ENCODE measurements around the gene GLI3.

GLI3 gene

GRCh38 chr7:42236976-42237810 is at the start of gene GLI3:
TSS of gene GLI3 (minus strand) at chr7:42237209. CDS start at chr7:42223253, 13,956 bp downstream.
- Mint-ChIP-seq H3K27me3 (peaks cover 55% of the 10 kb centered on the region), H3K9me3 (no peaks in the 10 kb centered on the region), H3K4me1 (peaks cover 9% of the 10 kb centered on the region), H3K4me3 (peak within 1 kb of the TSS; percentile 79), H3K36me3 (ENCODE audit: insufficient read depth) (peaks cover 5% of the 10 kb centered on the region), H3K27ac (ENCODE audit: low read depth) (peak within 1 kb of the TSS; percentile 44)
- DNase-seq (ENCODE audit: low spot score in 2 of 2) (no peak), ATAC-seq (replicated peaks; ENCODE audit: extremely low read depth, poor library complexity, severe bottlenecking) (peak; percentile 14)

- H3K27ac Mint-ChIP-seq (ENCODE audit: low read depth): no peak overlapping the region
- H3K4me1 Mint-ChIP-seq: no peaks in the 10 kb centered on the region
- ATAC-seq (replicated peaks; ENCODE audit: extremely low read depth, poor library complexity, severe bottlenecking): no peak
- no peak overlapping the region for H3K4me3 Mint-ChIP-seq
- H3K27me3 Mint-ChIP-seq: no peaks in the 10 kb centered on the region
- H3K9me3 Mint-ChIP-seq: no peaks in the 10 kb centered on the region
- no peaks in the 10 kb centered on the region for H3K36me3 Mint-ChIP-seq (ENCODE audit: insufficient read depth)
- no peak for DNase-seq (ENCODE audit: low spot score in 2 of 2)
These were observed 48.4 kb upstream of the GLI3 start for GRCh38 chr7:42285383-42285824.

- Mint-ChIP-seq H3K36me3 (ENCODE audit: insufficient read depth) (no peaks in the 10 kb centered on the region), H3K4me1 (no peaks in the 10 kb centered on the region), H3K4me3 (no peak overlapping the region), H3K27me3 (no peaks in the 10 kb centered on the region), H3K27ac (ENCODE audit: low read depth) (no peak overlapping the region), H3K9me3 (peaks cover 5% of the 10 kb centered on the region)
- ATAC-seq (replicated peaks; ENCODE audit: extremely low read depth, poor library complexity, severe bottlenecking) (no peak), DNase-seq (ENCODE audit: low spot score in 2 of 2) (no peak)
These were observed 46.5 kb upstream of the GLI3 start for GRCh38 chr7:42283553-42283952.

- H3K36me3 Mint-ChIP-seq (ENCODE audit: insufficient read depth): no peaks in the 10 kb centered on the region
- no peak for ATAC-seq (replicated peaks; ENCODE audit: extremely low read depth, poor library complexity, severe bottlenecking)
These were observed 41.3 kb upstream of the GLI3 start for GRCh38 chr7:42278344-42278743.

GRCh38 chr7:42274053-42274452 is 37.0 kb upstream of the GLI3 start:
- Mint-ChIP-seq H3K27ac (ENCODE audit: low read depth) (no peak overlapping the region), H3K36me3 (ENCODE audit: insufficient read depth) (no peaks in the 10 kb centered on the region), H3K9me3 (peaks cover 10% of the 10 kb centered on the region), H3K4me3 (no peak overlapping the region), H3K27me3 (peaks cover under 1% of the 10 kb centered on the region), H3K4me1 (no peaks in the 10 kb centered on the region)
- DNase-seq (ENCODE audit: low spot score in 2 of 2) (no peak), ATAC-seq (replicated peaks; ENCODE audit: extremely low read depth, poor library complexity, severe bottlenecking) (no peak)

More at GRCh38 chr7:42278344-42278743, 41.3 kb upstream of the GLI3 start:
- no peak for DNase-seq (ENCODE audit: low spot score in 2 of 2)
- Mint-ChIP-seq H3K27me3 (no peaks in the 10 kb centered on the region), H3K9me3 (peaks cover 10% of the 10 kb centered on the region), H3K4me1 (no peaks in the 10 kb centered on the region), H3K27ac (ENCODE audit: low read depth) (no peak overlapping the region), H3K4me3 (no peak overlapping the region)

GRCh38 chr7:42272793-42273665 is 36.0 kb upstream of the GLI3 start:
- no peak for DNase-seq (ENCODE audit: low spot score in 2 of 2)
- Mint-ChIP-seq H3K36me3 (ENCODE audit: insufficient read depth) (no peaks in the 10 kb centered on the region), H3K4me1 (no peaks in the 10 kb centered on the region), H3K9me3 (peaks cover 9% of the 10 kb centered on the region), H3K27me3 (peaks cover 7% of the 10 kb centered on the region), H3K27ac (ENCODE audit: low read depth) (no peak overlapping the region), H3K4me3 (no peak overlapping the region)
- no peak for ATAC-seq (replicated peaks; ENCODE audit: extremely low read depth, poor library complexity, severe bottlenecking)

- Mint-ChIP-seq H3K27me3 (peaks cover 7% of the 10 kb centered on the region), H3K9me3 (peaks cover 13% of the 10 kb centered on the region), H3K4me3 (no peak overlapping the region), H3K36me3 (ENCODE audit: insufficient read depth) (no peaks in the 10 kb centered on the region), H3K4me1 (no peaks in the 10 kb centered on the region), H3K27ac (ENCODE audit: low read depth) (no peak overlapping the region)
- DNase-seq (ENCODE audit: low spot score in 2 of 2): no peak
- ATAC-seq (replicated peaks; ENCODE audit: extremely low read depth, poor library complexity, severe bottlenecking): no peak
These were observed 32.2 kb upstream of the GLI3 start for GRCh38 chr7:42269161-42269560.

- H3K27me3 Mint-ChIP-seq: peaks cover 7% of the 10 kb centered on the region
- peaks cover 17% of the 10 kb centered on the region for H3K9me3 Mint-ChIP-seq
- no peaks in the 10 kb centered on the region for H3K4me1 Mint-ChIP-seq
- ATAC-seq (replicated peaks; ENCODE audit: extremely low read depth, poor library complexity, severe bottlenecking) (no peak), DNase-seq (ENCODE audit: low spot score in 2 of 2) (no peak)
- H3K4me3 Mint-ChIP-seq: no peak overlapping the region
- H3K27ac Mint-ChIP-seq (ENCODE audit: low read depth): no peak overlapping the region
- H3K36me3 Mint-ChIP-seq (ENCODE audit: insufficient read depth): no peaks in the 10 kb centered on the region
These were observed 27.7 kb upstream of the GLI3 start for GRCh38 chr7:42264702-42265101.

GRCh38 chr7:42263971-42264370 is 27.0 kb upstream of the GLI3 start:
- peaks cover 6% of the 10 kb centered on the region for H3K27me3 Mint-ChIP-seq
- peaks cover 17% of the 10 kb centered on the region for H3K9me3 Mint-ChIP-seq
- H3K4me3 Mint-ChIP-seq: no peak overlapping the region
- DNase-seq (ENCODE audit: low spot score in 2 of 2) (no peak), ATAC-seq (replicated peaks; ENCODE audit: extremely low read depth, poor library complexity, severe bottlenecking) (no peak)
- no peaks in the 10 kb centered on the region for H3K4me1 Mint-ChIP-seq
- H3K27ac Mint-ChIP-seq (ENCODE audit: low read depth): no peak overlapping the region
- H3K36me3 Mint-ChIP-seq (ENCODE audit: insufficient read depth): no peaks in the 10 kb centered on the region

GRCh38 chr7:42262964-42263363 is 26.0 kb upstream of the GLI3 start:
- ATAC-seq (replicated peaks; ENCODE audit: extremely low read depth, poor library complexity, severe bottlenecking) (no peak), DNase-seq (ENCODE audit: low spot score in 2 of 2) (no peak)
- Mint-ChIP-seq H3K27ac (ENCODE audit: low read depth) (no peak overlapping the region), H3K4me1 (no peaks in the 10 kb centered on the region), H3K36me3 (ENCODE audit: insufficient read depth) (no peaks in the 10 kb centered on the region), H3K4me3 (no peak overlapping the region), H3K9me3 (peaks cover 8% of the 10 kb centered on the region), H3K27me3 (no peaks in the 10 kb centered on the region)

- H3K27ac Mint-ChIP-seq (ENCODE audit: low read depth): no peak overlapping the region
- DNase-seq (ENCODE audit: low spot score in 2 of 2) (no peak), ATAC-seq (replicated peaks; ENCODE audit: extremely low read depth, poor library complexity, severe bottlenecking) (no peak)
- peaks cover 7% of the 10 kb centered on the region for H3K9me3 Mint-ChIP-seq
- H3K4me1 Mint-ChIP-seq: no peaks in the 10 kb centered on the region
- H3K4me3 Mint-ChIP-seq: no peak overlapping the region
- H3K36me3 Mint-ChIP-seq (ENCODE audit: insufficient read depth): no peaks in the 10 kb centered on the region
- no peaks in the 10 kb centered on the region for H3K27me3 Mint-ChIP-seq
These were observed 17.2 kb upstream of the GLI3 start for GRCh38 chr7:42254217-42254616.

GRCh38 chr7:42253316-42253715 is 16.3 kb upstream of the GLI3 start:
- Mint-ChIP-seq H3K27ac (ENCODE audit: low read depth) (no peak overlapping the region), H3K9me3 (peaks cover 7% of the 10 kb centered on the region), H3K36me3 (ENCODE audit: insufficient read depth) (no peaks in the 10 kb centered on the region), H3K4me3 (no peak overlapping the region), H3K27me3 (no peaks in the 10 kb centered on the region), H3K4me1 (no peaks in the 10 kb centered on the region)
- DNase-seq (ENCODE audit: low spot score in 2 of 2) (no peak), ATAC-seq (replicated peaks; ENCODE audit: extremely low read depth, poor library complexity, severe bottlenecking) (no peak)

- no peaks in the 10 kb centered on the region for H3K36me3 Mint-ChIP-seq (ENCODE audit: insufficient read depth)
- DNase-seq (ENCODE audit: low spot score in 2 of 2) (no peak), ATAC-seq (replicated peaks; ENCODE audit: extremely low read depth, poor library complexity, severe bottlenecking) (no peak)
- H3K9me3 Mint-ChIP-seq: peaks cover 7% of the 10 kb centered on the region
- no peaks in the 10 kb centered on the region for H3K27me3 Mint-ChIP-seq
- H3K4me1 Mint-ChIP-seq: no peaks in the 10 kb centered on the region
- H3K4me3 Mint-ChIP-seq: no peak overlapping the region
- H3K27ac Mint-ChIP-seq (ENCODE audit: low read depth): no peak overlapping the region
These were observed 13.4 kb upstream of the GLI3 start for GRCh38 chr7:42250411-42250810.

All from central memory CD8-positive, alpha-beta T cell (primary cell).